ENCODE results near the gene NEURL1.
"Not testable (repeated sequence)": the region's sequence is repeated elsewhere in the genome, so short reads cannot be mapped to it uniquely, and the experiment has no call there.

Gene NEURL1

DNA sequence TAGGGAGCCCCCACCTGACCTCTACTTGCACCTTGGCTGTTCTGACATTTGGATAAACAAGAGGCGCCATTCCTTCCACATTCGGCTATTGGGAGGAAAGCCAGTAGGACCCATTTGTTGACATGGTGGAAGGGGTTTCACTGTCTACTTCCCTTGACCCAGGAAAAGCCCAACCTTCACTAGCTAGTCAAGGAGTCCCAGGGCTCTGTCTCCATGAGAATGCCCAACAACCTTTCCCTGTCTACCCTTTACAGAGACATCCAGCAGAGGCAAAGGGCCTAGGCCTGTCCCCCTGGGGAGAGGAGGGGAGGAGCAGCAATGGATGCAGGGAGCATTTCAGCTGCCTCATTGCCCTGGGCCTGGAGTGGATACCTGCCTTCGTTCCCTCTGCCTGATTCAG, 136.1 kb downstream of the NEURL1 start:
- DNase-seq: no peak

DNA sequence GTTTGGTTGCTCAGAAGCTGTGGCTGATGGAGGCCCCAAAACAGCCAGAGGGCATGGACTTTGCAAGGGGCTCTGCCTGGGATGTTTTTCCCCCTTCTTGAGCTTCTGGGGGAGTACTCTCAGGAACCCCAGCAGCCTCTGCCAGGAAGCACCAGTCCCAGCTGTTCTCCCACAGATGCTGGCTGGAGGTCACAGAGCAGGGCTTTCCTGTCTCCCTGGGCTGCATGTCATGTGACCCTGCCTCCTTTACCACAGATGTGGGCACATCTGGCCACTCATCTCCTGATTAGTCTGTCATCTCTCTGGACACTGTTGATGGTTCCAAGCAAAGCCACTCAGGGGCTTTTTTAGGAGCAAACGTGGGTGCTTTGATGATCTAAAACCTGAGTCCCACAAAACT, 136.7 kb downstream of the NEURL1 start:
- DNase-seq: no peak

GRCh38 chr10:103632247-103632642, 138.7 kb downstream of the NEURL1 start:
- DNase-seq: no peak

DNA sequence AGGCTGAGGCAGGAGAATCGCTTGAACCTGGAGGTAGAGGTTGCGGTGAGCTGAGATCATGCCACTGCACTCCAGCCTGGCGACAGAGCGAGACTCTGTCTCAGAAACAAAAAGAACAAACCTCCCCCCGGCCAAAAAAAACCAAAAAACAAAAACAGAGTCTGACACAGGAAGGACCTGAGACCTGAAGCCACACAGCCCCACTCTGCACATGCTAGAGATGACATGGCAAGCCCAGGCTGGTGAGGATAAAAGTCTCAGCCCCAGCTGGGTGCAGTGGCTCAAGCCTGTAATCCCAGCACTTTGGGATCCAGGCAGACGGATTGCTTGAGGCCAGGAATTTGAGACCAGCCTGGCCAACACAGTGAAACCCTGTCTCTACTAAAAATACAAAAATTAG, 139.4 kb downstream of the NEURL1 start:
- not testable (repeated sequence) for DNase-seq

GRCh38 chr10:103633846-103634245, 140.3 kb downstream of the NEURL1 start:
- no peak for DNase-seq

DNA sequence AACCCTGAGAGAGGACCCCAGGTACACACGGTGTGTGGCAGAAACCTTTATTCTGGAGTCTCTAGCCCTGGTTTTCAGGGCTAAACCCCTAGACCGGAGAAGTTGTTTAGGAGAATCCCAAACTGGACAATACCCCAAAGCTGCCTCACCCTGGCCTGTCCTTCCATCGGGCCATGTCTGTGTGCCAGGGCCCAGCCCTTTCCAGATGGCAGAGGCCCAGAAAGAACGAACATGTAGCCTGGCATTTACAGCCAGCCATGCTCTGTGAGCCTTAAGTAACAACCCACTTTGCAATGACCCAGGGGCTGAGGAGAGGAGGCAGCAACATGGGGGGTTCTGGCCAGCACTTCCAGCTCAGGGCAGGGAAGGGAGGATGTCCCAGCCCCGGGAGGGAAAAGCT, 142.1 kb downstream of the NEURL1 start:
- no peak for DNase-seq

DNA sequence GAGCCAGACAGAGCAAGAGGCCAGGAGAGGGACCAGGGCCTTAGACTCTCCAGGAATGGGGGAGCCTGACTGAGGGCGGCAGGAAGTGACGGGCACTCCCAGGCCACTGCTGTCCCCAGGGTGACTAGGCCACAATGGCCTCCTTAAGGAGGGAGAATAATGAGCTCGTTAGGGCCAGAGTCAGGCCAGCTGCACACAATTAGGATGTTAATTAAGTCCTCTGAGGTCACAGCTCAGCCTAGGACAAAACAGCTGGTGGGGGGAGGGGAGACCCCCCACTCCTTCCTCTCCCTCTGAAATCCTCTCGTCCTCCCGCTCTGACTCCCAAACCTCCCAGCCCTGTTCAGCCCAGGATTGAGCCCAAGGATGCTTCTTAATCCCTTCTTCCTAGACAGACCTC, 143.0 kb downstream of the NEURL1 start:
- no peak for DNase-seq

DNA sequence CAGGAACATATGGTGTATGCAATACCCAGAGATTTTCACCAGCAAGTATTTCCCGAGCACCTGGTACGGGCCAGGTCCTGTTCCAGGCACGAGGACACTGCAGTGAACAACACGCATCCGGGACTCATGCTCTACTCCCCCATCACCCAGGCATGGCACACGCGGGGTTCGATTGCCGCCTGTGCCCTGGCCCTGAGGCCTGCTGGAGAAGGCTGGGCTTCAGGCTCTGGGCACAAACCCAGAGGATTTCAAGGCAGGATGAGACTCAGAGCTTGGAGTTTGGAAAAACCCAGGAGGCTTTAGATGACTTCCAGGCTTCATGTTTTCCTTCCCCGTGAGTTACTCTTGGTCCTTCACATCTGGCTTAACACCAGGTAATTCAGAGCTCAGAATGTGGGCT, 143.5 kb downstream of the NEURL1 start:
- no peak for DNase-seq

GRCh38 chr10:103637927-103638557, 144.5 kb downstream of the NEURL1 start:
- DNase-seq: no peak

DNA sequence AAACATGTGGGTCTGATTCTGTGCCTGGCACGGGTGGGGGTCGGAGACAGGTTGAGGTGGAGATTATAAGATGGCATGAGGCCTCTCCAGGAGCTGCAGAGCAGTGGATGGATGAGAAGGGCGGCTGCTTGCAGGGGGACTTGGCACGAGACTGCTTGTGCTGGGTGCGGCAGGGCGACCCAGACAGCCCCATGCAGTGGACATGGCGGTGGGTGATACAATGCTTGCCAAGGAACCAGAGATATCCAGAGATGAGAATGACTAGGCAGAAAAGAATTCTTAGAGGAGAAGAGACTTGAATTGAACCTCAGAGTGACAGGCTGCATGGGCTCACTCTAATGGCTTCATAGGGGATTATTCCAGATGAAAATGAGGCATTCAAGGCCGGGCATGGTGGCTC, 145.4 kb downstream of the NEURL1 start:
- DNase-seq: no peak

- no peak for DNase-seq
These were observed 147.1 kb downstream of the NEURL1 start for GRCh38 chr10:103640436-103641181.

GRCh38 chr10:103641326-103641725, 147.8 kb downstream of the NEURL1 start:
- no peak for DNase-seq

All from CD4-positive, alpha-beta T cell treated with Interleukin-6 for 4 hours (primary cell).